Measurements from ENCODE around the gene MRGPRG.

MRGPRG gene

GRCh38 chr11:3192511-3193372 lies 25.9 kb downstream of the MRGPRG start:
- no peak overlapping the region for H3K9ac ChIP-seq (ENCODE audit: low read length)
- H3K79me1 ChIP-seq (replicated peaks; ENCODE audit: low read length, poor library complexity, severe bottlenecking), result no peaks in the 10 kb centered on the region
- no peak overlapping the region for H3K4ac ChIP-seq (ENCODE audit: low read depth in 1 of 2, low read length in 2 of 2)
- H3K4me3 ChIP-seq (ENCODE audit: insufficient read depth in 1 of 2, low read depth in 1 of 2, low read length in 2 of 2), result no peak overlapping the region
- no peak overlapping the region for H4K91ac ChIP-seq (ENCODE audit: low read length)
- H3K14ac ChIP-seq (ENCODE audit: low read length in 2 of 2), result no peak overlapping the region
- peaks cover 4% of the 10 kb centered on the region for H3K9me3 ChIP-seq (ENCODE audit: control insufficient read depth, low read length)
- no peak overlapping the region for H3K27ac ChIP-seq (ENCODE audit: low read length, poor library complexity, severe bottlenecking)
- H3K4me2 ChIP-seq (ENCODE audit: low read length, poor library complexity, severe bottlenecking), result no peak overlapping the region
- no peak overlapping the region for H2AFZ ChIP-seq (ENCODE audit: low read depth, low read length)
- H4K8ac ChIP-seq (ENCODE audit: low read length), result no peak overlapping the region
- H2BK12ac ChIP-seq (ENCODE audit: low read length in 2 of 2), result no peak overlapping the region
- H2BK120ac ChIP-seq (ENCODE audit: low read depth, low read length), result no peak overlapping the region
- no peak overlapping the region for H3K23ac ChIP-seq (ENCODE audit: low read length in 2 of 2)
- WGBS, result 93% methylated on average over 11 of the region's 14 CpGs
- peaks cover 2% of the 10 kb centered on the region for H3K4me1 ChIP-seq (ENCODE audit: control insufficient read depth, insufficient read depth, low read depth, low read length)
- no peak for DNase-seq
- no peak overlapping the region for H2BK15ac ChIP-seq (ENCODE audit: low read depth, poor library complexity, severe bottlenecking)
- no peak overlapping the region for H2AK5ac ChIP-seq (ENCODE audit: low read length, severe bottlenecking)
- H2BK5ac ChIP-seq (ENCODE audit: low read depth, low read length, poor library complexity, severe bottlenecking), result no peak overlapping the region
- H3K18ac ChIP-seq (ENCODE audit: low read depth in 1 of 2, low read length in 2 of 2), result no peak overlapping the region
- H3K27me3 ChIP-seq (ENCODE audit: control insufficient read depth in 1 of 2, insufficient read depth in 1 of 2, low read length in 2 of 2), result peaks cover 49 to 74% of the 10 kb centered on the region in 2 experiments
- H3K36me3 ChIP-seq (ENCODE audit: control insufficient read depth in 1 of 2, insufficient read depth in 2 of 2, low read depth in 1 of 2, low read length in 2 of 2), result no peaks in the 10 kb centered on the region

- H3K4me2 ChIP-seq (ENCODE audit: low read length, poor library complexity, severe bottlenecking), result no peak overlapping the region
- H3K36me3 ChIP-seq (ENCODE audit: control insufficient read depth in 1 of 2, insufficient read depth in 2 of 2, low read depth in 1 of 2, low read length in 2 of 2), result no peaks in the 10 kb centered on the region
- H3K4me3 ChIP-seq (ENCODE audit: insufficient read depth in 1 of 2, low read depth in 1 of 2, low read length in 2 of 2), result no peak overlapping the region
- WGBS, result 97% methylated on average over 18 of the region's 19 CpGs
- no peak overlapping the region for H4K91ac ChIP-seq (ENCODE audit: low read length)
- DNase-seq, result no peak
- H3K4ac ChIP-seq (ENCODE audit: low read depth in 1 of 2, low read length in 2 of 2), result no peak overlapping the region
- H3K9me3 ChIP-seq (ENCODE audit: control insufficient read depth, low read length), result peaks cover 4% of the 10 kb centered on the region
- H4K8ac ChIP-seq (ENCODE audit: low read length), result no peak overlapping the region
- H3K9ac ChIP-seq (ENCODE audit: low read length), result no peak overlapping the region
- H2BK120ac ChIP-seq (ENCODE audit: low read depth, low read length), result no peak overlapping the region
- peaks cover under 1% of the 10 kb centered on the region for H3K4me1 ChIP-seq (ENCODE audit: control insufficient read depth, insufficient read depth, low read depth, low read length)
- no peak overlapping the region for H3K18ac ChIP-seq (ENCODE audit: low read depth in 1 of 2, low read length in 2 of 2)
- no peak overlapping the region for H3K23ac ChIP-seq (ENCODE audit: low read length in 2 of 2)
- no peak overlapping the region for H2BK12ac ChIP-seq (ENCODE audit: low read length in 2 of 2)
- peaks cover 44 to 77% of the 10 kb centered on the region in 2 experiments for H3K27me3 ChIP-seq (ENCODE audit: control insufficient read depth in 1 of 2, insufficient read depth in 1 of 2, low read length in 2 of 2)
- no peak overlapping the region for H2AK5ac ChIP-seq (ENCODE audit: low read length, severe bottlenecking)
- H2BK15ac ChIP-seq (ENCODE audit: low read depth, poor library complexity, severe bottlenecking), result no peak overlapping the region
- H2AFZ ChIP-seq (ENCODE audit: low read depth, low read length), result no peak overlapping the region
- H3K79me1 ChIP-seq (replicated peaks; ENCODE audit: low read length, poor library complexity, severe bottlenecking), result no peaks in the 10 kb centered on the region
- no peak overlapping the region for H3K27ac ChIP-seq (ENCODE audit: low read length, poor library complexity, severe bottlenecking)
- H3K14ac ChIP-seq (ENCODE audit: low read length in 2 of 2), result no peak overlapping the region
- H2BK5ac ChIP-seq (ENCODE audit: low read depth, low read length, poor library complexity, severe bottlenecking), result no peak overlapping the region
These were observed 26.9 kb downstream of the MRGPRG start for GRCh38 chr11:3191586-3192324.

- no peak overlapping the region for H2BK120ac ChIP-seq (ENCODE audit: low read depth, low read length)
- no peak overlapping the region for H3K14ac ChIP-seq (ENCODE audit: low read length in 2 of 2)
- no peaks in the 10 kb centered on the region for H3K79me1 ChIP-seq (replicated peaks; ENCODE audit: low read length, poor library complexity, severe bottlenecking)
- peaks cover 44 to 75% of the 10 kb centered on the region in 2 experiments for H3K27me3 ChIP-seq (ENCODE audit: control insufficient read depth in 1 of 2, insufficient read depth in 1 of 2, low read length in 2 of 2)
- H3K4me2 ChIP-seq (ENCODE audit: low read length, poor library complexity, severe bottlenecking), result no peak overlapping the region
- no peak overlapping the region for H3K18ac ChIP-seq (ENCODE audit: low read depth in 1 of 2, low read length in 2 of 2)
- no peaks in the 10 kb centered on the region for H3K36me3 ChIP-seq (ENCODE audit: control insufficient read depth in 1 of 2, insufficient read depth in 2 of 2, low read depth in 1 of 2, low read length in 2 of 2)
- no peak overlapping the region for H2BK12ac ChIP-seq (ENCODE audit: low read length in 2 of 2)
- no peak overlapping the region for H3K27ac ChIP-seq (ENCODE audit: low read length, poor library complexity, severe bottlenecking)
- H3K4me3 ChIP-seq (ENCODE audit: insufficient read depth in 1 of 2, low read depth in 1 of 2, low read length in 2 of 2), result no peak overlapping the region
- H3K23ac ChIP-seq (ENCODE audit: low read length in 2 of 2), result no peak overlapping the region
- no peak overlapping the region for H2BK15ac ChIP-seq (ENCODE audit: low read depth, poor library complexity, severe bottlenecking)
- H4K91ac ChIP-seq (ENCODE audit: low read length), result no peak overlapping the region
- H4K8ac ChIP-seq (ENCODE audit: low read length), result no peak overlapping the region
- no peaks in the 10 kb centered on the region for H3K4me1 ChIP-seq (ENCODE audit: control insufficient read depth, insufficient read depth, low read depth, low read length)
- peaks cover 4% of the 10 kb centered on the region for H3K9me3 ChIP-seq (ENCODE audit: control insufficient read depth, low read length)
- no peak for DNase-seq
- H2BK5ac ChIP-seq (ENCODE audit: low read depth, low read length, poor library complexity, severe bottlenecking), result no peak overlapping the region
- 93% methylated on average over 6 of the region's 6 CpGs for WGBS
- H2AFZ ChIP-seq (ENCODE audit: low read depth, low read length), result no peak overlapping the region
- no peak overlapping the region for H3K4ac ChIP-seq (ENCODE audit: low read depth in 1 of 2, low read length in 2 of 2)
- H3K9ac ChIP-seq (ENCODE audit: low read length), result no peak overlapping the region
- no peak overlapping the region for H2AK5ac ChIP-seq (ENCODE audit: low read length, severe bottlenecking)
These were observed 28.0 kb downstream of the MRGPRG start for GRCh38 chr11:3190600-3190999.

GRCh38 chr11:3189886-3190583 lies 28.6 kb downstream of the MRGPRG start:
- no peak overlapping the region for H3K9ac ChIP-seq (ENCODE audit: low read length)
- no peak for DNase-seq
- no peak overlapping the region for H3K14ac ChIP-seq (ENCODE audit: low read length in 2 of 2)
- H3K9me3 ChIP-seq (ENCODE audit: control insufficient read depth, low read length), result peaks cover 4% of the 10 kb centered on the region
- no peak overlapping the region for H2BK120ac ChIP-seq (ENCODE audit: low read depth, low read length)
- 85% methylated on average over 10 of the region's 11 CpGs for WGBS
- no peak overlapping the region for H2AK5ac ChIP-seq (ENCODE audit: low read length, severe bottlenecking)
- H2AFZ ChIP-seq (ENCODE audit: low read depth, low read length), result no peak overlapping the region
- no peak overlapping the region for H4K8ac ChIP-seq (ENCODE audit: low read length)
- H2BK12ac ChIP-seq (ENCODE audit: low read length in 2 of 2), result no peak overlapping the region
- no peak overlapping the region for H3K18ac ChIP-seq (ENCODE audit: low read depth in 1 of 2, low read length in 2 of 2)
- H2BK5ac ChIP-seq (ENCODE audit: low read depth, low read length, poor library complexity, severe bottlenecking), result no peak overlapping the region
- no peak overlapping the region for H3K4me2 ChIP-seq (ENCODE audit: low read length, poor library complexity, severe bottlenecking)
- H3K79me1 ChIP-seq (replicated peaks; ENCODE audit: low read length, poor library complexity, severe bottlenecking), result no peaks in the 10 kb centered on the region
- H4K91ac ChIP-seq (ENCODE audit: low read length), result no peak overlapping the region
- no peak overlapping the region for H3K4me3 ChIP-seq (ENCODE audit: insufficient read depth in 1 of 2, low read depth in 1 of 2, low read length in 2 of 2)
- no peaks in the 10 kb centered on the region for H3K4me1 ChIP-seq (ENCODE audit: control insufficient read depth, insufficient read depth, low read depth, low read length)
- no peaks in the 10 kb centered on the region for H3K36me3 ChIP-seq (ENCODE audit: control insufficient read depth in 1 of 2, insufficient read depth in 2 of 2, low read depth in 1 of 2, low read length in 2 of 2)
- H3K27ac ChIP-seq (ENCODE audit: low read length, poor library complexity, severe bottlenecking), result no peak overlapping the region
- no peak overlapping the region for H3K23ac ChIP-seq (ENCODE audit: low read length in 2 of 2)
- H2BK15ac ChIP-seq (ENCODE audit: low read depth, poor library complexity, severe bottlenecking), result no peak overlapping the region
- peaks cover 47 to 74% of the 10 kb centered on the region in 2 experiments for H3K27me3 ChIP-seq (ENCODE audit: control insufficient read depth in 1 of 2, insufficient read depth in 1 of 2, low read length in 2 of 2)
- H3K4ac ChIP-seq (ENCODE audit: low read depth in 1 of 2, low read length in 2 of 2), result no peak overlapping the region
